ENCODE measurements around the gene LRFN3.
A peak's percentile ranks its signal among the peaks of the same experiment; 100 is the strongest.
"Not testable (repeated sequence)": the region's sequence is repeated elsewhere in the genome, so short reads cannot be mapped to it uniquely, and the experiment has no call there.

LRFN3 gene

DNA sequence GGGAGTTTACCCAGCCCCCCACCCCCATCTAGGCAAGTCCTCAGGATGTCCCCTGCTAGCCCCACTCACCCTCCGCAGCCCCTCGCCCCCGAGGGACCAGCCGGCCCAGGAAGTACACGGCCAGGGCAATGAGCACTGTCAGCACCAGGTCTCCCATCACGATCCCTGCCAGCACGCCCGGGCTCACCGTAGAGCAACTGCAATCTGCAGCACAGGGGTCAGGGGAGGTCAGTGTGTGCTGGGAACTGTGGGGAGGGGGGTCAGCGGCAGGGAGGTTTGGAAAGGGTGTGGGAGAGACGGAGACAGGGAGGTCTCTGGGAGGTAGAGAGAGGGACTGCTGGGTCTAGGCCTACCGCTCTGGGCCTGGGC lies 28.8 kb upstream of the LRFN3 start:
- no peak for DNase-seq

DNA sequence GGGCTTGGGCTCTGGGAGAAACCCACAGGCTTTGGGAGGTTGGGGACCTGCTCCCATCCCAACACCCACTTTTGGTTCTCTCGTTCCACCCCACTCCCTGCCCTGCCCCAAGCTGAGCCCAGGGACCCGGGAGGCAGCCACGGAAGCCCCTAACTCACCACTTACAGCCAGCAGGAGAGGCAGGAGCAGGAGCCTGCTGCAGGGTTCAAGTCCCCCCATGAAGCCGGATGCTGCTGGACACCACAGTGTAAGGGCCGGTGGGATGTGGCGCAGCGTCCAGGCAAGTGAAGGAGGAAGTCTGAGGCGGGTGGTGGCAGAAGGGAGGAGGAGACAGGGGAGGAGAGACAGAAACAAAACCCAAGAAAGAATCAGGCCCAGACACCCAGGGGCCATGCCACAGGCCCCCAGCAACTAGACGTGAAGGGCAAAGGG lies 28.1 kb upstream of the LRFN3 start, which contains the start of gene TYROBP:
Gene TYROBP, minus strand, starts transcription at position 286 of the 432 bp plus-strand sequence. Its CDS starts 67 bp downstream, at position 219.
- DNase-seq, result no peak

DNA sequence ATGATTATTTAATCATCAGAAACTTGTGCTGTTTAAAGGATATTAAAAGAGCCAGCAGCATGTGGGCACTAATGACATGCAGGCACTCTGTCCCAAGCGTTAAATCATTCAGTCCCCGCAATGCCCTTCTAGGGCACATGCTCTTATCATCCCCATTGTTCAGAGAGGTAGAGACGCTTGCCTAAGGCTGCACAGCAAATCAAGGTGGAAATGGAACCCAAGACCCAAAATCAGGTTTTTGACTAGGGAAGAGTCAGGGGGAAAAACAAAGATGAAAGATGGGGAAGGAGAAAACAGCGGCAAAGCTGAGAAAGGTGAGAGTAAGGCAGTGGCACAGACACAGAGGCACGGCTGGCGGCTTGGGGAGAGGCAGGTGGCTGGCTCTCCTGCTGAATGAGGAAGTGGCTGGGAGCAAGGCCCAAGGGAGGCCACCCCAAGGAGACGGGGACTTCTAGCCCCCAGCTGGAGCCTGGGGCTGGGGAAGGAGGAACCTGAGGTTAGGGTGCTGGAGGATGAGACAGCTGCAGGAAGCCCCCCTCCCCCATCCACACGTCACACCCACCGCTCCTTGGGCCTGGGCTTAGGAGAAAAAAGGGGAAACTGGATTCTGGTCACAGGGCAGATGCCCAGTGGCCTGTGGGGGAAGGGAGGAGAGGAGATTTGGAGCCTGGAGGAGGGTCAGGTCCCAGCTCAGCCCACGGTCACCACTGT lies 27.0 kb upstream of the LRFN3 start:
- DNase-seq, result no peak

DNA sequence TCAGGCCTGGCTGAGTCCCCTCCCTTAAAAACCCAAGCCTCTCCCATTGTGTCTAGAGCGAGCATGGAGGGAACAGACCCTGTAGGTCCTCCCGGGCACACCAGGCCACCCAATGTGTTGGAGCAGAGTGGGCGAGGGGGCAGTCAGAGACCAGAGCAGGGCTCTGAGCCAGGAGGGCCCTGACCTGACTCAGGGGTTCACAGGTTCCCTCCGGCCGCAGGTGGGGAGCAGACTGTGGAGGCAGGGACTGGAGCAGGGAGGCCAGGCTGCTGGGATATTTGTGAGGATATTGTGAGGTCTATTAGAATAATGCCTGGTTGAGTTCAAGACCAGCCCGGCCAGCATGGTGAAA lies 26.5 kb upstream of the LRFN3 start:
- no peak for DNase-seq

DNA sequence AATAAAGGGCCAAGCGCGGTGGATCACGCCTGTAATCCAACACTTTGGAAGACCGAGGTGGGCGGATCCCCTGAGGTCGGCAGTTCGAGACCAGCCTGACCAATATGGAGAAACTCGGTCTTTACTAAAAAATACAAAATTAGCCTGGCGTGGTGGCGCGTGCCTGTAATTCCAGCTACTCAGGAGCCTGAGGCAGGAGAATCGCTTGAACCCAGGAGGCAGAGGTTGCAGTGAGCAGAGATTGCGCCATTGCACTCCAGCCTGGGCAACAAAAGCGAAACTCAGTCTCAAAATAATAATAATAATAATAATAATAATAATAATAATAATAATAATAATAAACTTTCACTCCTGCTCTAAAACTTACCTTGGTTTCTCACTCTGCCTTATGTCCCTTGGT lies 25.8 kb upstream of the LRFN3 start:
- DNase-seq, result not testable (repeated sequence)

DNA sequence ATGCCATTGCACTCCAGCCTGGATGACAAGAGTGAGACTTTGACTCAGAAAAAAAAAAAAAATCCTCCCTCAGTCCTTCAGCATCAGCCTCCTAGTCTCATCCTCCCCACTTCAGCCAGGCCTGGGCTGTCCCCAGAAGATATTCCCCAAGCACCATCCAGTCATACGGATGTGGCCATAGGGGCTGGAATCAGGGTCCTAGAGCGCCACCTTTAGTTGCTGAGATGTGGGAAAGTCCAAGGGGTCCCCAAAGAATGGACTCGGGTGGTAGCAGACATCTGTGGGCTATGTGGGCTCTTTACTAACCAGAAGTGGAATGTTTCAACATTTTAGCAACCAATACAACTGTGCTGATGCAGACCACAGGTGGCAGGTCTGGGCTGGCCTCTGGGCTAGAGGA lies 25.0 kb upstream of the LRFN3 start:
- no peak for DNase-seq

DNA sequence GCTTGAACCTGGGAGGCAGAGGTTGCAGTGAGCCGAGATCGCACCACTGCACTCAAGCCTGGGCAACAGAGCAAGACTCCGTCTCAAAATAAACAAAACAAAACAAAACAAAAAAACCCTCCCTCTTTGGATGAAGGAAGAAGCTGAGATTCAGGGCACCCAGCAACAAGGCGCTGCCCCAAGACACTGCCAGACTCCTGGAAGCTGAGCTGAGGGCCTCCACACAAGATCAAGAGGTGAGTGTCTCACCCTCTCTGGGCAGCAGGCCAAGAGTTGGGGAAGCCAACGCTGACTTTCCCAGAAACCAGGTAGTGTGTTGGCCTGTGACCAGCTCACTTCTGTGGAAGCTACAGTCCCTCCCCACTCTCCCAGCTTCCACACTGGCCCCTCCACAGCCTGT lies 24.4 kb upstream of the LRFN3 start:
- DNase-seq, result no peak

DNA sequence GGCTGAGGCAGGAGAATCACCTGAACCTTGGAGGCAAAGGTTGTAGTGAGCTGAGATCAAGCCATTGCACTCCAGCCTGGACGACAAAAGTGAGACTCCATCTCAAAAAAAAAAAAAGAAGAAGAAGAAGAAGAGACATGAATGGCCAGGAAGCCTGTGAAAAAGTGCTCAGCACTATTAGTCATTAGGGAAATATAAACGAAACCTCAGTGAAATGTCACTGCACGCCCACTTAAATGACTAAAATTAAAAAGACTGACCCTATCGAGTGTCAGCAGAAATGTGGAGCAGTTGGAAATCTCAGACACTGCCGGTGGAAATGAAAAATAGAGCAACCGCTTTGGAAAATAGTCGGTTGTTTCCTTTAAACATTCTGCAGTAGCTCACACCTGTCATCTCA lies 22.6 kb upstream of the LRFN3 start:
- no peak for DNase-seq

DNA sequence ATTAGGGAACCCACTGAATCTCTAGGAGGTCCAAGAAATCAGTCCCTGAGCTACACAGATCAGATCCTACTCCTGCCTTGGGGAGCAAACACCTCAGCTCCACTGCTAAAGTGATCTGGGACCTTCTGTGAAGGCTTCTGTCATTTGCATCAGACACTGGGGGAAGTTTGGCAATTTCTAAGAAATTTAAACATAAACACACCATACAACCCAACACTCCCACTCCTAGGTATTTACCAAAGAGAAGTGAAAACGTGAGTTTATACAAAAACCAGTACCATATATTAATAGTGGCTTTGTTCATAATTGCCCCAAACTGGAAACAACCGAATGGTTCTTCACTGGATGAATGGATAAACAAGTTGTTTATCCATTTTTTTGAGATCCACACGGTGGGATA lies 20.7 kb upstream of the LRFN3 start:
- DNase-seq, result no peak

DNA sequence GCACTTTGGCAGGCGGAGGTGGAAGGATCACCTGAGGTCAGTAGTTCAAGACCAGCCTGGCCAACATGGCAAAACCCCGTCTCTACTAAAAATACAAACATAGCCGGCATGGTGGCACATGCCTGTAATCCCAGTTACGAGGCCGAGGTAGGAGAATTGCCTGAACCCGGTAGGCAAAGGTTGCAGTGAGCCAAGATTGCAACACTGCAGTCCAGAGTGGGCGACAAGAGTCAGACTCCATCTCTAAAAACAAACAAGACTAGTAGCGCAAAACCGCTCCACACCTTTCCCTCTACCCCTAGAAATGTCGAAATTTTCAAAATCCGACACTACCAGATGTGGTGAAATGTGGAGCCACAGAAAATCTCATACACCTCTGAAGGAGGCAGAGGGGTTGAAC lies 16.9 kb upstream of the LRFN3 start:
- no peak for DNase-seq

DNA sequence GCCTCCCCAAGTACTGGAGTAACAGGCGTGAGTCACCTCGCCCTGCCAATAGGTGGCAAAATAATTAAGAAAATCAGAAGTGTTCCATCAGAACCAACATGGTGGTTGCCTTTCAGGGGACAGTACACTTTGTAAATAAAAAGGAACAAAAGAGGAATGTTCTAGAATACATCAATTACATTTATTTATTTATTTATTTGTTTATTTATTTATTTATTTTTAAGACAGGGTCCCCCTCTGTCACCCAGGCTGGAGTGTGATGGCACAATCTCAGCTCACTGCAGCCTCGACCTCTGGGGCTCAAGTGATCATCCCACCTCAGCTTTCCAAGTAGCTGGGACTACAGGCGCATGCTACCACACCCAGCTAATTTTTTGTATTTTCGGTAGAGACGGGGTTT lies 15.2 kb upstream of the LRFN3 start:
- DNase-seq, result no peak

DNA sequence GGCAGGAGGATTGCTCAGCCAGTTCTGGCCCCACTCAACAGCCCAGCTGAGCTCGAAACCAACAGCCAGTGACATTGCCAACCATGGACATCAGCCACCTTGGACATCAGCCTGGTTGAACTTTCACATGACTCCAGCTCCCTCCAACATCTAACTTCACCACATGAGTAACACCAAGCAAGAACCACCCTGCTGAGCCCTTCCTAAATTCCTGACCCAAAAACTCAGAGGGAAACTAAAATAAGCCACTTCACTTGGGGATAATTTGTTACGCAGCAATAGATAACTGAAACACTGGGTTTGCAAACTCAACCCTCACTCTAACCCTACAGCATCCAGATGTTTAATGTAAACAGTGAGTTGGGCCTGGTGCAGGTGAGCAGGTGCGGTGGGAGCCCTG lies 10.7 kb upstream of the LRFN3 start:
- no peak for DNase-seq

DNA sequence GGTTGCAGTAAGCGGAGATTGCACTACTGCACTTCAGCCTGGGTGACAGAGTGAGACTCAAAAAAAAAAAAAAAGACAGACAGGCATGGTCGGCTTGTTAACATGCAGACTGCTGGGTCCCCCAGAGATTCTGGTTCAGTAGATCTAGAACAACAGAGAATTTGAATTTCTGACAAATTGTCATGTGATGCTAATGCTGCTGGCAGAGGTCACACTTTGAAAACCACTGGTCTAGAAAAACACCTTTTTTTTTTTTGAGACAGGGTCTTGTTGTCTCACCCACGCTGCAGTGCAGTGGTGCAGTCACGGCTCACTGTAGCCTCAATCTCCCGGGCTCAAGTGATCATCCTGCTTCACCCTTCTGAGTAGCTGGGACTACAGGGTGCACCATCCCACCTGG lies 7.7 kb upstream of the LRFN3 start:
- no peak for DNase-seq

DNA sequence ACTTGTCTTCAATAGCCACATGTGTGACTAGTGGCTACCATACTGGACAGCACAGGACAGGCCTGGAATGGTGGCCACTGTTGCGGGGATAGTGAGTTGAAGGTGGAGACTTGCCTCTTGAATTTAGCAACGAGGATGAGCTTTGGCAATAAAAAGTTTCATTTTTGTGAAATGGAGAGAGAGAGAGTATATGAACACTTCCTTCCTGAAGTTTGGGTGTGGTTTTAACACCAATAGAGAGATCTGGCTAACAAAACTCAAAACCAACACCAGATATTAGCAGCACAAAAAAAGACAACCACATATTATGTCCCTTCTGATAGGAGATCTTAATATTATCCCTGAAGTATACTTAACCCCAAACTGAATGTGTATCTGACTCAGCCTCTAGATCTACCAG lies 6.3 kb upstream of the LRFN3 start:
- no peak for DNase-seq

DNA sequence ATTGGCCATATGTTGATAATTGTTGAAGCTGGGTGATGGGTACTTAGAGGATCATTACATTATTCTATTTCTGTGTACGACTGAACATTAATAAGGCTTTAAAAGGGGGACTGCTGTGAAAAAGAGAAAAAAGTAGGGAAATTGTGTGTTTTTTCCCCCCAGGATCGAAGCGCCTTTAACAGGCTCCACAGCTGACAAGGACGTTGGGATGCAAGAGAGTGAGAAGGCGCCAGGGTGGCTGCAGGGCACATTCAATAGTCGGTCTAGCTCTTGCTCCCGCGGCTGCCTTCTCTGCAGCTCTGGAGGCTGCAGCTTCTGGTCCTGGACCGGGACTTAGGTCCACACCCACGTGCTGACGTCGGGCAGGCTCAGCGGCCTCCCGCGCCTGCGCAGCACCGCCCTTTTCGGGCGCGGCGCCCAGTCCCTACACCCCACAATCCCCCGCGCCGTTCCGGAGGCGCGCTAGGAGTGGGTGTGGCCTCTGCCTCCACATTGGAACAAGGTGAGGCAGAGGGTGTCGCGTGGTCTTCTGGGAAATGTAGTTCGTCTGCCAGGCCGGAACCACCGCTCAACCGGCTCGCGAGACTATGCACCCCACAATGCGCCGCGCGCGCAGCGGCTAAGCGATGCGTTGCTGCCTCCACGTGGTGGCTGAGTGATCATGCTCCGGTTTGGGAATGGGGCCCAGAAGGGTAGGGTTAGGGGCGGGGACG lies 4.9 kb upstream of the LRFN3 start:
- DNase-seq, result peak; percentile 99

DNA sequence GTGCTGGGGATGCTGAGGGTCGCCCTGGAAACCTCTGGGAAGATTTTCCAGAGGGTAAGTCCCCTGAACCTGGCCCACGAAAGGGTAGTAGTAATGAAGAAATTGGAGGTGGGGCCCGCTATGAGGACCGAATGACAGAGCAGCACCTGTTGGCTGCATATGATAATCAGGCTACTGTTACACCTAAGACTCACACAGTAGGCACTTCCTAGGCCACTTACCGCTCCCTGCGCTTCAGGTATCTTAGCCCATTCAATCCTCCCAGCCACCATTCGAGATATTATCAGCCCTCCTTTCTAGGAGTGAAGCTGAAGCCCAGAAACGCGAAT lies 4.3 kb upstream of the LRFN3 start:
- no peak for DNase-seq

DNA sequence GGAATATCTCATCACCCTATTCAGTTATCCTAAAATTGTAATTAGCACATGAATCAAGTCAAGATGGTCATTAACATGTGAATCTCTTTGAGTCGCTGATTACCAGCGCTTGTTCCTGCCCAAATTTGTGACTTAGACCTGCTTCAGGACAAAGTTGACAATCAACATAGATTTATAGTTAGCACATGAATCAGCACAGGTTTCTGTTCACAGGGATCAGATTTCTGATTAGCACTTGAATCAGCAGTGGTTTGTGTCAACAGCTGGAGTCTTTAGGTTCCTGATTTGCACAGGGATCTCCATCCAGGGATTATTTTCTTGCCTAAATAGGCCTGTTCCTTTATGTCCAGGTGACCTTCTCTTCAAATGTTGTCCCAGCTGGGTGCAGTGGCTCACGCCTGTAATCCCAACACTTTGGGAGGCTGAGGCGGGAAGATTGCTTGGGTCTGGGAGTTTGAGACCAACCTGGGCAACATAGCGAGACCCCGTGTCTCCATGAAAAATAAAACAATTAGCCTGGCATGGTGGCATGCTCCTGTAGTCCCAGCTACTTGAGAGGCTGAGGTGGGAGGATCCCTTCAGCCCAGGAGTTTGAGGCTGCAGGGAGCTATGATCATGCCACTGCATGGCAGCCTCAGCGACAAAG lies 3.8 kb upstream of the LRFN3 start:
- no peak for DNase-seq

DNA sequence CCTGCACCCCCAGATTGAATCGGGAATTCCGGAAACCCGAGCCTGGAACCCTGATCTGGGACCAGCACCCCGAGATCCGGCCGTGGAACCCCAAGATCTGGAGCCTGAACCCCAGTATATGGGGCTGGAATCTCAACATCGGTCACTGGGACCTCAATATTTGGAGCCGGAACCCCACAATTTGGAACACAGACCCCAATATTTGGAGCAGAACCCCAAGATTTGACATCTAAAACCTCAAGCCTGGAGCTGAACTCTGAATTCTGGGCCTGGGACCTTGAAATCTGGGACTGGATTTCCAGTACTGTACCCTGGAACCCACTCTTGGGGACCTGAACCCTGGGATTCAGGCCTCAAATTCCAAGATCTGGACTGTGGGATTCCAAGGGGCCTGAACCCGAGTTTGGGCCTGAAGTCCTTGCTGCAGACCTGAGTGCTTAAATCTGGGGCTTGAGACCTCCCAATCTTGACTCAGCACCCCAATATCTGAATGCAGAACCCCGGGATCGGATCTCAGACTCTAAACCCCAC lies 629 bp downstream of the LRFN3 start:
- DNase-seq, result no peak

DNA sequence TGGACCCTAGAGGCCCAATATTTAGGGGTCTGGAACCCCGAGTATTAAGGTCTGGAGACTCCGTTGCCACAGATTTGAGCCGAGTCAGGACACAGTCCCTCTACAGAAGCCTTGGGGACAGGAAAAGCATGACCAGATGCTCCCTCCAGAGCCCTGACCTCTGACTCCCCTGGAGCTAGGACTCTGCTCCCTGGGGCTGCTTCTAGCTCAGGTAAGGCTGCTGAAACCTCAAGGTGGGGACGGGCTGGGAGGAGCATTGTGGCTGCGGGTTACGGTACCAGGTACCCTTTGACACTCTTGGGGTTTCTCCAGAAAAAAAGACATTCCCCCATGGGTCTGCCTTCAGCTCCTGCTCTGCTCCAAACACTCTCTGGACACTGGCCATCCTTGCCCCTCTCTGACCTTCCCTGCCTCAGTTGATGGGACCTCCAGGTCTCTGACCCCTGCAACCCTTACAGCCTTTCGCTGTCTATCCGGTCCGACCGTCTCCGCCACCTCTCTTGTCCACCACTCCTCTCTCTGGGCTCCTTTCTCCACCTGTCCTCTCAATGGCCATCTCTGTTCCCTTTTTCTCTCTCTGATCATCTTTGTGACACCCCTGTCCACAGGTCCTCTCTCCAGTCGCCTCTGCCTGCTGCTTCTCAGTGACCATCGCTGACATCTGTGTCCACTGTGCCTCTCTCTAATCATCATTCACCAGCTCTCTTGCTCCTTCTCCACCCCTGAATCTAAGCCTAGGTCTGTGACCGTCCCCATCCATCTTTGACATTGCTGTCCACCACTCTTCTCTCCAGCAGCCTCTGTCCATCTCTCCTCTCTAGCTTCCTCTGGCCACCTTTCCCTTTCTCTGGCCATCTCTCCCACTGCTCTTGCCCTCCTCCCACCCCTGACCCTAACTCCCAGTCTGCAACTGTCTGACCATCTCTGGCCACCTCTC lies 1.4 kb downstream of the LRFN3 start:
- DNase-seq, result no peak

DNA sequence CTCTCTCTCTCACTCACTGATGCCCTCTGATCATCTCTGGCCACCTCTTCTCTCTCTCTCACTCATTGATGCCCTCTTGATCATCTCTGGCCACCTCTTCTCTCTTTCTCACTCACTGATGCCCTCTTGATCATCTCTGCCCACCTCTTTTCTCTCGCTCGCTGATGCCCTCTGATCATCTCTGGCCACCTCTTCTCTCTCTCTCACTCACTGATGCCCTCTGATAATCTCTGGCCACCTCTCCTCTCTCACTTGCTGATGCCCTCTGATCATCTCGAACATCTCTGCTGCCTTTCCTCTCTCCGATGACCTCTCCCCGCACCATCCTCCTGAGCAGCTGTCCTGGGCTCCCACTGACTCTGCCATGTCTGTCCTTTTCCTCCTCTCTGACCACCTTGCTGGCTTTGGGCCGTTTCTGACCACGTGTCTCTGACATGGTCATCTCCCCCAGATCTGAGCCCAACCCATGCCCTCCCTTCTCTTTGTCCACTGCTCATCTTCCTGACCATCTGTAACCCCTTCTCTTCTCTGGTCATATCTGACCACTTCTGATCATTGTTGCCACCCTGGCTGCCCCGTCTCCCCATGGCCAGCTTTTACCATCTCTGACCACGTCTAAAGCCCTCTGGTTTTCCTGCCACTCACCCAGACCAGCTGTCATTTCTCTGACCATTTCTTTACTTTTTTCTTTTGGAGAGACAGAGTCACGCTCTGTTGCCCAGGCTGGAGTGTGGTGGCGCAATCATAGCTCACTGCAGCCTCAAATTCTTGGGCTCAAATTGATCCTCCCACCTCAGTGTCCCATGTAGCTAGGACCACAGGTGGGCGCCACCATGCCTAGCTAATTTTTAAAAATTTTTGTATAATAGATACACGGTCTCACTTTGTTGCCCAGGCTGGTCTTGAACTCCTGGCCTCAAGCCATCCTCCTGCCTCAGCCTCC lies 2.4 kb downstream of the LRFN3 start:
- no peak for DNase-seq

DNA sequence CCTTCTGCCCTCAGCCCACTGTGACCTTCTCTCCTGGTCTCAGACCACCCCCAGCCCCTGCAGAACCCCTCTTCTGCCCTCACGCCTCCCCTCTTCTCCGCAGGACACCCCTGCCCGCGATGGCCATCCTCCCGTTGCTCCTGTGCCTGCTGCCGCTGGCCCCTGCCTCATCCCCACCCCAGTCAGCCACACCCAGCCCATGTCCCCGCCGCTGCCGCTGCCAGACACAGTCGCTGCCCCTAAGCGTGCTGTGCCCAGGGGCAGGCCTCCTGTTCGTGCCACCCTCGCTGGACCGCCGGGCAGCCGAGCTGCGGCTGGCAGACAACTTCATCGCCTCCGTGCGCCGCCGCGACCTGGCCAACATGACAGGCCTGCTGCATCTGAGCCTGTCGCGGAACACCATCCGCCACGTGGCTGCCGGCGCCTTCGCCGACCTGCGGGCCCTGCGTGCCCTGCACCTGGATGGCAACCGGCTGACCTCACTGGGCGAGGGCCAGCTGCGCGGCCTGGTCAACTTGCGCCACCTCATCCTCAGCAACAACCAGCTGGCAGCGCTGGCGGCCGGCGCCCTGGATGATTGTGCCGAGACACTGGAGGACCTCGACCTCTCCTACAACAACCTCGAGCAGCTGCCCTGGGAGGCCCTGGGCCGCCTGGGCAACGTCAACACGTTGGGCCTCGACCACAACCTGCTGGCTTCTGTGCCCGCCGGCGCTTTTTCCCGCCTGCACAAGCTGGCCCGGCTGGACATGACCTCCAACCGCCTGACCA lies 3.3 kb downstream of the LRFN3 start:
- no peak for DNase-seq

Measured in effector CD8-positive, alpha-beta T cell (primary cell).